GM12874 (cell line): ENCODE results near the gene THBS1.

Experiments
- TF ChIP-seq, protein P1 (sequence below): IDR thresholded peaks from 2 replicates; pipeline ENCODE4 v1.5.1; 2011; ENCODE audit warnings: low read depth, mild to moderate bottlenecking, control low read depth, low read length, moderate library complexity; ENCODE audit not compliant: insufficient read depth

The THBS1 gene

DNA sequence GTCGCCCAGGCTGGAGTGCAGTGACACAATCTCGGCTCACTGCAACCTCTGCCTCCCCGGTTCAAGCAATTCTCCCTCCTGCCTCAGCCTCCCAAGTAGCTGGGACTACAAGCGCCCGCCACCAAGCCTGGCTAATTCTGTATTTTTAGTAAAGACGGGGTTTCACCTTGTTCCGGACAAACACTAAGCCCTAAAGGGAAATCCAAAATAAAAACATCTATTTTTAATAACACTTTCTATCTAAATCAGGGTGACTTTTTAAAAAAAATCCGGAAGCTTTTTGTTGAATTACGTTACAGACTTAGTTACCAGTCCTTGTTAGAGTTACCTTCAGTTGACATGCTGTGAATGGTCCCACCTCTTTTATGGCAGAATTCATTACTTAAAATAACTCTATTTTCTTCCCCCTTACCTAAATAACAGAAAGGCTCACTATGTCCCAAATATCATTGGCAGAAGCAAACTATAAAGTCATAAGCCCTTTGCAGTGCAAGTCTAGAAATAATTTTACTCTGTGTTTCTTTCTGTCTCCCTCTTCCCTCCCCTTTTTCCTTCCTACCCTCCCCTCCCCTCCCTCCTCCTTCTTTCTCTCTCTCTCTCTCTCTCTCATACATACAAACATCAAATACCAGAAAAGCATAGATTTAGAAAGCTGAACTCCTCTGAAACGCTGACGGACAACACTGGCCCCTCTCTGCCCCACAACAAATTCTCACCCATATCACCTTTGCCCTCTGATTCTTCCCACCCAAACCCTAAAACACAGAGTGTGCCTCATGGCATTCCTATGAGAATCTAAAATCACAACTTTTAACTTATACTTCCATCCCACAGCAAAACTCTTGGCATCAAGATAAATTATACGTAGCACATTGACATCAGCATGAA lies 18.3 kb downstream of the THBS1 start:
- TF ChIP-seq, protein P1, sequence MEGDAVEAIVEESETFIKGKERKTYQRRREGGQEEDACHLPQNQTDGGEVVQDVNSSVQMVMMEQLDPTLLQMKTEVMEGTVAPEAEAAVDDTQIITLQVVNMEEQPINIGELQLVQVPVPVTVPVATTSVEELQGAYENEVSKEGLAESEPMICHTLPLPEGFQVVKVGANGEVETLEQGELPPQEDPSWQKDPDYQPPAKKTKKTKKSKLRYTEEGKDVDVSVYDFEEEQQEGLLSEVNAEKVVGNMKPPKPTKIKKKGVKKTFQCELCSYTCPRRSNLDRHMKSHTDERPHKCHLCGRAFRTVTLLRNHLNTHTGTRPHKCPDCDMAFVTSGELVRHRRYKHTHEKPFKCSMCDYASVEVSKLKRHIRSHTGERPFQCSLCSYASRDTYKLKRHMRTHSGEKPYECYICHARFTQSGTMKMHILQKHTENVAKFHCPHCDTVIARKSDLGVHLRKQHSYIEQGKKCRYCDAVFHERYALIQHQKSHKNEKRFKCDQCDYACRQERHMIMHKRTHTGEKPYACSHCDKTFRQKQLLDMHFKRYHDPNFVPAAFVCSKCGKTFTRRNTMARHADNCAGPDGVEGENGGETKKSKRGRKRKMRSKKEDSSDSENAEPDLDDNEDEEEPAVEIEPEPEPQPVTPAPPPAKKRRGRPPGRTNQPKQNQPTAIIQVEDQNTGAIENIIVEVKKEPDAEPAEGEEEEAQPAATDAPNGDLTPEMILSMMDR: no peak

GRCh38 chr15:39599871-39600270 lies 19.0 kb downstream of the THBS1 start:
- TF ChIP-seq, protein P1: no peak

GRCh38 chr15:39602143-39602542 lies 21.3 kb downstream of the THBS1 start:
- TF ChIP-seq, protein P1: no peak

- TF ChIP-seq, protein P1: no peak
Measured at GRCh38 chr15:39605146-39605545, 24.3 kb downstream of the THBS1 start.

- TF ChIP-seq, protein P1: no peak
Measured at GRCh38 chr15:39608185-39609139, 27.6 kb downstream of the THBS1 start.

DNA sequence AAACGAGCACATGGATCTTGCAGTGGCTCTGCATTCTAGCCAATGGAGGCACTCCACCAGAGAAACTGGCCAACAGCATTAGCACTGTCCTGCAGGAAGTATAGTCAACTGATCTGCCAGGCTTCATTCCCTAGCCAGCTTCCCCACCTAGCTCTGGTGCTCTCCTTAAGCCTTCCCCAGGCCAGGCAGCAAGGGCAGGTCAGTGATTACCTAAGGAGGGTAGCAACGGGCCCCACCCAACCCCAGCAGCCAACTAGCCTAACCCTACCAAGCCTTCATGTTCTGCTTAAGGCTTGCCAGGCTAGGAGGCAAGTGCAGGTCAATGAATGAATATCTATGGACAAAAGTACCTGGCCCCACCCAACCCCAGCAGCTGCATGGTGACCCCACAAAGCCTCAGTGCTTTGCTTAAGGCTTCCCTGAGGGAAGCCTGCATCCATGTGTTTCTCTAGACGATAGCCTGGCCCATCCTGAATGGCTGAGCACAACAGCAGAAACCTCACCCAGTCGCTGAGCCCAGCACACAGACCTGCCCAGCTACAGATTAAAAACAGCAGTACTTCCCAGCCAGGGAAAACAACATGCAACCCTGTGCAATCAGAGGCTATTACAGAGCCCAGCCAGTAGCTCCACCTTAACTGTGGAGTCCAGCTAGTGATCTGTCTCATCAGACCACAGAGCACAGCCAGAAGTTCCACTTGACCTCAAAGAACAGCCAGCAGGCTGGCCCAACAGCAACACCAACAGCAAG lies 28.5 kb downstream of the THBS1 start:
- TF ChIP-seq, protein P1: no peak
